ENCODE results near the gene XPC. TPM values are rescaled to one million over a fixed set of nuclear protein-coding genes. Genes with fewer than 3 reads are reported as not detected.

The XPC gene
- polyA plus RNA-seq, 1 of the 3 experiments (the other 2 are of a cell fraction), result 50.0 TPM

DNA sequence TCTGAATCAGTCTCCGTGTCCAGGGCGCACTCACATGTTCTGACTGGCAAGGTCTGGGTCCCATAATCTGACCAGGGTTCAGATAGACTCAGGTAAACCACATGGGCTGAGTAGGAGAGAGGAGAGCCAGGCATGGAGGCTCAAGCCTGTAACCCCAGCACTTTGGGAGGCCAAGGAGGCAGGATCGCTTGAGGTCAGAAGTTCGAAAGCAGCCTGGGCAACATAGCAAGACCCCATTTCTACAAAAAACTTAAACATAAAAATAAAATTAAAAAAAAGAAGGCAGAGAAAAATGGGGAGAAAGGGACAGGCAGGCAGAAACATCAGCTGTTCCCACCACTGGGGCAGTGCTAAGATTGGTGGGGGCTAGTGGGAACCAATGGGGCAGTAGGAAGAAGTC, 48.2 kb downstream of the XPC start:
- H3K9me3 ChIP-seq, result no peaks in the 10 kb centered on the region
- no peak overlapping the region for H2AFZ ChIP-seq (ENCODE audit: low read depth)
- H3K79me2 ChIP-seq (ENCODE audit: insufficient read depth), result peaks cover 56% of the 10 kb centered on the region
- peaks cover 9 to 16% of the 10 kb centered on the region in 2 experiments for H3K4me1 ChIP-seq (ENCODE audit: control insufficient read depth in 1 of 2, insufficient read depth in 2 of 2, low read depth in 1 of 2, low read length in 1 of 2)
- ChIA-PET POLR2A (no interaction called here), CTCF (no interaction called here)
- no peak overlapping the region for H3K27ac ChIP-seq (ENCODE audit: low read depth in 2 of 2, low read length in 1 of 2)
- no peaks in the 10 kb centered on the region for H3K27me3 ChIP-seq (ENCODE audit: insufficient read depth)
- WGBS (ENCODE audit: low lambda C conversion rate), result 98% methylated on average over 4 of the region's 4 CpGs
- no peak for DNase-seq
- no peak for TF ChIP-seq YY1 (IDR thresholded peaks at IDR 0.05; ENCODE audit: low read depth)
- no peak for TF ChIP-seq JUND (IDR thresholded peaks at IDR 0.05)
- no peak for TF ChIP-seq SIN3A (IDR thresholded peaks at IDR 0.05; ENCODE audit: borderline replicate concordance, low read depth, low read length)
- no peak for TF ChIP-seq SMC3 (IDR thresholded peaks at IDR 0.05; ENCODE audit: low read depth, low read length)
- TF ChIP-seq, protein P1, sequence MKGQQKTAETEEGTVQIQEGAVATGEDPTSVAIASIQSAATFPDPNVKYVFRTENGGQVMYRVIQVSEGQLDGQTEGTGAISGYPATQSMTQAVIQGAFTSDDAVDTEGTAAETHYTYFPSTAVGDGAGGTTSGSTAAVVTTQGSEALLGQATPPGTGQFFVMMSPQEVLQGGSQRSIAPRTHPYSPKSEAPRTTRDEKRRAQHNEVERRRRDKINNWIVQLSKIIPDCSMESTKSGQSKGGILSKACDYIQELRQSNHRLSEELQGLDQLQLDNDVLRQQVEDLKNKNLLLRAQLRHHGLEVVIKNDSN (IDR thresholded peaks at IDR 0.05; ENCODE audit: borderline replicate concordance, low read depth), result no peak
- no peak for TF ChIP-seq ELF1 (IDR thresholded peaks at IDR 0.05)
- no peak for TF ChIP-seq POLR2AphosphoS5 (IDR thresholded peaks at IDR 0.05; ENCODE audit: low read depth, low read length)
- no peak overlapping the region for H3K4me2 ChIP-seq
- no peaks in the 10 kb centered on the region for H3K9me2 ChIP-seq
- H3K4me3 ChIP-seq (ENCODE audit: low read depth in 2 of 2, low read length in 1 of 2), result no peak overlapping the region
- peaks cover 45 to 79% of the 10 kb centered on the region in 2 experiments for H3K36me3 ChIP-seq (replicated peaks in 1 of 2; ENCODE audit: control insufficient read depth in 1 of 2, insufficient read depth in 2 of 2, low read length in 1 of 2)
- H4K20me1 ChIP-seq (ENCODE audit: insufficient read depth), result peaks cover 36% of the 10 kb centered on the region
- H3K9ac ChIP-seq, result no peak overlapping the region
- H3F3A ChIP-seq (replicated peaks; ENCODE audit: insufficient read depth), result peaks cover 13% of the 10 kb centered on the region

DNA sequence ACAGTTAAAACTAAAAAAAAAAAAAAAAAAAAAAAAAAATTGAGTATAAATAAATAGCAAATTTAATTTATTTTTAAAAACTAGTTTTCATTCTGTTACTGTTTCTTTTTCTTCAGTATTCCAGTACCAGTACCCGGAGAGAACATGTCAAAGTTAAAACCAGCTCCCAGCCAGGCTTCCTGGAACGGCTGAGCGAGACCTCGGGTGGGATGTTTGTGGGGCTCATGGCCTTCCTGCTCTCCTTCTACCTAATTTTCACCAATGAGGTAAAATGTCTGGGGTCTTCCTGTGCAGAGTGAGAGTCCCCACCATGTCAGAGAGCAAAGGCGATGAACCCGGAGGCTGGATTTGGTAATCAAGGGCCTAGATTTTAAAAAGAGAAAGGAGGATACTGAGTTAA, 49.1 kb downstream of the XPC start:
- ChIA-PET POLR2A (no interaction called here), CTCF (interaction anchor here (1.0 kb wide), 1 partner anchor 249 kb away, joined by 3 read pairs; no protein-coding TSS in a partner anchor)
- no peak overlapping the region for H3K27ac ChIP-seq (ENCODE audit: low read depth in 2 of 2, low read length in 1 of 2)
- peaks cover 14% of the 10 kb centered on the region for H3F3A ChIP-seq (replicated peaks; ENCODE audit: insufficient read depth)
- no peak overlapping the region for H3K4me3 ChIP-seq (ENCODE audit: low read depth in 2 of 2, low read length in 1 of 2)
- H3K9me3 ChIP-seq, result no peaks in the 10 kb centered on the region
- 97% methylated on average over 6 of the region's 6 CpGs for WGBS (ENCODE audit: low lambda C conversion rate)
- H3K27me3 ChIP-seq (ENCODE audit: insufficient read depth), result no peaks in the 10 kb centered on the region
- H3K36me3 ChIP-seq (replicated peaks in 1 of 2; ENCODE audit: control insufficient read depth in 1 of 2, insufficient read depth in 2 of 2, low read length in 1 of 2), result peaks cover 45 to 73% of the 10 kb centered on the region in 2 experiments
- H3K4me1 ChIP-seq (ENCODE audit: control insufficient read depth in 1 of 2, insufficient read depth in 2 of 2, low read depth in 1 of 2, low read length in 1 of 2), result peaks cover 9 to 16% of the 10 kb centered on the region in 2 experiments
- H3K4me2 ChIP-seq, result no peak overlapping the region
- no peaks in the 10 kb centered on the region for H3K9me2 ChIP-seq
- no peak for DNase-seq
- no peak overlapping the region for H2AFZ ChIP-seq (ENCODE audit: low read depth)
- peaks cover 36% of the 10 kb centered on the region for H4K20me1 ChIP-seq (ENCODE audit: insufficient read depth)
- H3K9ac ChIP-seq, result no peak overlapping the region
- peaks cover 61% of the 10 kb centered on the region for H3K79me2 ChIP-seq (ENCODE audit: insufficient read depth)
- TF ChIP-seq NFIC (IDR thresholded peaks at IDR 0.05; ENCODE audit: borderline replicate concordance) (no peak), RCOR1 (IDR thresholded peaks at IDR 0.05; ENCODE audit: low read length) (no peak), EZH2phosphoT487 (IDR thresholded peaks at IDR 0.05; ENCODE audit: borderline replicate concordance, low read depth) (no peak), ELF1 (IDR thresholded peaks at IDR 0.05) (no peak), NRF1 (IDR thresholded peaks at IDR 0.05; ENCODE audit: low read depth, low read length) (no peak), FOSL2 (IDR thresholded peaks at IDR 0.05; ENCODE audit: borderline replicate concordance, low read depth) (no peak)
- TF ChIP-seq, protein P1 (IDR thresholded peaks at IDR 0.05; ENCODE audit: borderline replicate concordance, low read depth), result no peak
- TF ChIP-seq, protein P2, sequence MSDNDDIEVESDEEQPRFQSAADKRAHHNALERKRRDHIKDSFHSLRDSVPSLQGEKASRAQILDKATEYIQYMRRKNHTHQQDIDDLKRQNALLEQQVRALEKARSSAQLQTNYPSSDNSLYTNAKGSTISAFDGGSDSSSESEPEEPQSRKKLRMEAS (IDR thresholded peaks at IDR 0.05; ENCODE audit: low read depth), result no peak

Measured in SK-N-SH (cell line).